Measurements from ENCODE around the gene SMIM28.

Gene SMIM28

DNA sequence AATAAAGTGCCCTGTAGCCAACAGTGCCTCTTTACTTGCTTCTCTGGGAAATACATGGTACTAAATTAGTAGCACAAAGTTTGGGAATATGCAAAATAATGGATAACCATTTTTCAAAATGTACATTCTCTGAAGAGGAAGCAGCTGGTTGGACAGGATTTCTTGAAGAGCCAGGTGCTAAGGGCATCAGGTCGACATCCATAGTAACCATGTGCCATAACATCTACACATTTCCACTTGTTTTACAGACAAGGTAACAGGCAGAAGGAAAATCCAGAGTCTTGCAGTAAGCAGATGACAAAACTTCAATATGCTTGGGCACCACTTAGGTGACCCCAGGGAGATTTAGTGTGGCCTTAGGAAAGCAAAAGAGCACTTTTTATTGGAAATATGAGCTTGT is 36.5 kb upstream of the SMIM28 start:
- no peak for TF ChIP-seq TAF1 (IDR thresholded peaks at IDR 0.05; ENCODE audit: borderline replicate concordance, insufficient read depth, low read length)
- TF ChIP-seq, protein P1, sequence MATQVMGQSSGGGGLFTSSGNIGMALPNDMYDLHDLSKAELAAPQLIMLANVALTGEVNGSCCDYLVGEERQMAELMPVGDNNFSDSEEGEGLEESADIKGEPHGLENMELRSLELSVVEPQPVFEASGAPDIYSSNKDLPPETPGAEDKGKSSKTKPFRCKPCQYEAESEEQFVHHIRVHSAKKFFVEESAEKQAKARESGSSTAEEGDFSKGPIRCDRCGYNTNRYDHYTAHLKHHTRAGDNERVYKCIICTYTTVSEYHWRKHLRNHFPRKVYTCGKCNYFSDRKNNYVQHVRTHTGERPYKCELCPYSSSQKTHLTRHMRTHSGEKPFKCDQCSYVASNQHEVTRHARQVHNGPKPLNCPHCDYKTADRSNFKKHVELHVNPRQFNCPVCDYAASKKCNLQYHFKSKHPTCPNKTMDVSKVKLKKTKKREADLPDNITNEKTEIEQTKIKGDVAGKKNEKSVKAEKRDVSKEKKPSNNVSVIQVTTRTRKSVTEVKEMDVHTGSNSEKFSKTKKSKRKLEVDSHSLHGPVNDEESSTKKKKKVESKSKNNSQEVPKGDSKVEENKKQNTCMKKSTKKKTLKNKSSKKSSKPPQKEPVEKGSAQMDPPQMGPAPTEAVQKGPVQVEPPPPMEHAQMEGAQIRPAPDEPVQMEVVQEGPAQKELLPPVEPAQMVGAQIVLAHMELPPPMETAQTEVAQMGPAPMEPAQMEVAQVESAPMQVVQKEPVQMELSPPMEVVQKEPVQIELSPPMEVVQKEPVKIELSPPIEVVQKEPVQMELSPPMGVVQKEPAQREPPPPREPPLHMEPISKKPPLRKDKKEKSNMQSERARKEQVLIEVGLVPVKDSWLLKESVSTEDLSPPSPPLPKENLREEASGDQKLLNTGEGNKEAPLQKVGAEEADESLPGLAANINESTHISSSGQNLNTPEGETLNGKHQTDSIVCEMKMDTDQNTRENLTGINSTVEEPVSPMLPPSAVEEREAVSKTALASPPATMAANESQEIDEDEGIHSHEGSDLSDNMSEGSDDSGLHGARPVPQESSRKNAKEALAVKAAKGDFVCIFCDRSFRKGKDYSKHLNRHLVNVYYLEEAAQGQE (IDR thresholded peaks at IDR 0.05; ENCODE audit: insufficient read depth in 1 of 2, low read depth in 2 of 2, low read length in 2 of 2) = no peak
- no peak for TF ChIP-seq FOXP2 (optimal IDR thresholded peaks at IDR 0.05; ENCODE audit: borderline replicate concordance, extremely low read depth, extremely low read length, insufficient read depth)
- no peak for TF ChIP-seq POLR2AphosphoS5 (IDR thresholded peaks at IDR 0.05; ENCODE audit: low read depth, low read length)
- no peak for TF ChIP-seq SIN3A (IDR thresholded peaks at IDR 0.05; ENCODE audit: borderline replicate concordance, insufficient read depth, low read length)

GRCh38 chr6:138343112-138343511 is 34.6 kb upstream of the SMIM28 start:
- TF ChIP-seq, protein P1 (IDR thresholded peaks at IDR 0.05; ENCODE audit: insufficient read depth in 1 of 2, low read depth in 2 of 2, low read length in 2 of 2) = no peak
- TF ChIP-seq SIN3A (IDR thresholded peaks at IDR 0.05; ENCODE audit: borderline replicate concordance, insufficient read depth, low read length) (no peak), POLR2AphosphoS5 (IDR thresholded peaks at IDR 0.05; ENCODE audit: low read depth, low read length) (no peak)

DNA sequence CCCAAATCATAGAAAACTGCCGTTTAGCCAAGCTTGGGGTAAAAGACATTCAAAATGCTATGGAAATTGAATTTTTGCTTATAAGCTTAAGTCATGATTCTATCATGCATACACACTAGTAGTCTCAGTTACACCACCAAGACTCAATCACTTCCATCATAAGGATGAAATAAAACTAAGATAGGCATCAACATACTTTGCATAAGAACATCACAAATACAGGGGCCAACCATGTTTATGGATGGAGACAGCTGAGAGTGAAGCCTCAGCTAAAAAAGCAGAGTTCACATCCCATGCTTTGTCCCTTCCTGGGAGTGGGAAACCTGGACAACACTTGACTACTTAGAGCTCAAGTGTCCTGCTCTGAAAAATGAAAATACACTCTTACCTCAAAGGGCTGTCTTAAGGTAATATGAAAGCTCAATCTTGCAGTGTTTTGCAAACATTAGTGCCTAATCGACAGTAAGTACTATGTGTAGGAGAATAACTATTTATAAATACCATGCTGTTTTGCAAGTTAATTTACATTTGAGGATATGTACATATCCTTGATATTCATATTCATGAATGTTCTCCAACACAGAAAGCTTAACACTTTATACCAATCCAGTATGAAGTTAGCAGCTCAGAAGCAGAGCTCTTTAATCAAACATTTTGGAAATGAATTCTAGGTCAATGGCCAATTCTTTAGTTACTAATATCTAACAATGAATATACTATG is 32.0 kb upstream of the SMIM28 start:
- no peak for TF ChIP-seq TAF1 (IDR thresholded peaks at IDR 0.05; ENCODE audit: borderline replicate concordance, insufficient read depth, low read length)
- TF ChIP-seq FOXP2 (optimal IDR thresholded peaks at IDR 0.05; ENCODE audit: borderline replicate concordance, extremely low read depth, extremely low read length, insufficient read depth) = no peak
- no peak for TF ChIP-seq POLR2AphosphoS5 (IDR thresholded peaks at IDR 0.05; ENCODE audit: low read depth, low read length)
- TF ChIP-seq SIN3A (IDR thresholded peaks at IDR 0.05; ENCODE audit: borderline replicate concordance, insufficient read depth, low read length) = no peak
- TF ChIP-seq, protein P1 (IDR thresholded peaks at IDR 0.05; ENCODE audit: insufficient read depth in 1 of 2, low read depth in 2 of 2, low read length in 2 of 2) = no peak

- TF ChIP-seq TAF1 (IDR thresholded peaks at IDR 0.05; ENCODE audit: borderline replicate concordance, insufficient read depth, low read length) (no peak), SIN3A (IDR thresholded peaks at IDR 0.05; ENCODE audit: borderline replicate concordance, insufficient read depth, low read length) (no peak), FOXP2 (optimal IDR thresholded peaks at IDR 0.05; ENCODE audit: borderline replicate concordance, extremely low read depth, extremely low read length, insufficient read depth) (no peak), POLR2AphosphoS5 (IDR thresholded peaks at IDR 0.05; ENCODE audit: low read depth, low read length) (no peak)
- TF ChIP-seq, protein P1 (IDR thresholded peaks at IDR 0.05; ENCODE audit: insufficient read depth in 1 of 2, low read depth in 2 of 2, low read length in 2 of 2) = no peak
These were observed 31.2 kb upstream of the SMIM28 start for GRCh38 chr6:138346302-138347195.
